IPS DF 6.9 (cell line): ENCODE data around the gene BHLHE23.

Experiments used
- DNase-seq: peaks from one replicate; pipeline ENCODE4 v3.0.0-alpha.2; 2013; ENCODE audit warnings: low read depth, low spot score
- H3K27ac ChIP-seq: one replicate; pipeline ENCODE4 v1.5.1; 2013; ENCODE audit warnings: low read length, control low read depth
- H3K27me3 ChIP-seq: 2 replicates; pipeline ENCODE4 v1.6.1; 2013; ENCODE audit warnings: mild to moderate bottlenecking, low read length; ENCODE audit not compliant: control insufficient read depth, insufficient read depth
- H3K36me3 ChIP-seq: 2 replicates; pipeline ENCODE4 v1.6.1; 2013; ENCODE audit warnings: low read length; ENCODE audit not compliant: control insufficient read depth, insufficient read depth
- H3K4me1 ChIP-seq: 2 replicates; pipeline ENCODE4 v1.6.1; 2013; ENCODE audit warnings: low read length; ENCODE audit not compliant: control insufficient read depth, insufficient read depth
- H3K4me3 ChIP-seq: 2 replicates; pipeline ENCODE4 v1.5.1; 2013; ENCODE audit warnings: mild to moderate bottlenecking, low read length
- H3K9me3 ChIP-seq: 2 replicates; pipeline ENCODE4 v1.6.1; 2013; ENCODE audit warnings: low read length, inconsistent platforms; ENCODE audit not compliant: control insufficient read depth, insufficient read depth
- WGBS: extraction: QIAGEN DNeasy Blood & Tissue Kit; methylation state at CpG from one replicate; pipeline ENCODE4 v1.1.7; 2013; ENCODE audit warnings: mixed read lengths, missing lambda C conversion rate; ENCODE audit not compliant: insufficient read length, insufficient coverage; 5-methylcytosine and 5-hydroxymethylcytosine counted together

The BHLHE23 gene

DNA sequence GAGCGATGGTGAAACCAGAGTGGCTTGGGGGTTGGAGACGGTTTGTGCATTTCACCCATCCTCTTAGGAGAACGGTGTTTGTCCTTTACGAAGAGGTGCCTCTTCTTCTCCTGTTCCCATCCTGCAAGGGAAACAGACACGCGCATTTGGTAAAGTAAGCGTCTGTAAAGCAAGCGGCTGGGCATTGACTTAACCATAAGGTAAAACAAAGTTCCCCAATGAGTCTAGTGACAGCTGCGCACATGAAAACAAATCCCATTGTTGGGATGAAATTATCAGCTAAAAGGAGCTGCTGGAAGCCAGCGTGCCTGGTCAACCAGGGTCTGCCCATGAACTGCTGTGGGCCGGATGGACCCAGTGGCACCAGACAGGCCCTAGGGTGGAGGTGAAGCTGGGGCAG, 5.8 kb downstream of the BHLHE23 start:
- Histone ChIP-seq H3K36me3 (no peaks in the 10 kb centered on the region), H3K4me1 (peaks cover 5% of the 10 kb centered on the region), H3K27me3 (peaks cover 26% of the 10 kb centered on the region), H3K27ac (no peak overlapping the region), H3K4me3 (no peak overlapping the region), H3K9me3 (no peaks in the 10 kb centered on the region)
- DNase-seq, result no peak
- WGBS, result no CpG with 5 or more reads among the region's 11 CpGs

DNA sequence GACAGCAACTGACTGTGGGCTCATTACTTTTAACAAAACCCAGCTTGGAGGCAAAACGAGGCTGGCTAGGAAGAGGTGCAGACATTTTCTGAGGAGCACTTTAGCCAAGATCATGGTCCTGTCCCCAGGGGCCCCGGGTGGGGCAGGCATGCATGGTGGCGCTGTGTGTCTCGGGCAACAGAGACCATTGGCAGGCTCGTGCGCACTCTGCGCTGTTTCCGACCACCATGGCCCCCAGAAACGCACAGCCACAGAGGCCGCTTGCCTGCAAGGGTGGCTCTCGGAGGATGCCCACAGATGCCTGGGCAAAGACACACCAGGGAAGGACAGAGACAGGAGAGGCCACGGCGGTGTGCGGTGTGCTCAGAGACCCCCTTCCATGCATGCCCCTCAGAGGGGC, 6.7 kb downstream of the BHLHE23 start:
- Histone ChIP-seq H3K4me1 (peaks cover 5% of the 10 kb centered on the region), H3K9me3 (no peaks in the 10 kb centered on the region), H3K27me3 (peaks cover 17% of the 10 kb centered on the region), H3K36me3 (no peaks in the 10 kb centered on the region), H3K4me3 (no peak overlapping the region), H3K27ac (no peak overlapping the region)
- no CpG with 5 or more reads among the region's 14 CpGs for WGBS
- DNase-seq, result no peak

DNA sequence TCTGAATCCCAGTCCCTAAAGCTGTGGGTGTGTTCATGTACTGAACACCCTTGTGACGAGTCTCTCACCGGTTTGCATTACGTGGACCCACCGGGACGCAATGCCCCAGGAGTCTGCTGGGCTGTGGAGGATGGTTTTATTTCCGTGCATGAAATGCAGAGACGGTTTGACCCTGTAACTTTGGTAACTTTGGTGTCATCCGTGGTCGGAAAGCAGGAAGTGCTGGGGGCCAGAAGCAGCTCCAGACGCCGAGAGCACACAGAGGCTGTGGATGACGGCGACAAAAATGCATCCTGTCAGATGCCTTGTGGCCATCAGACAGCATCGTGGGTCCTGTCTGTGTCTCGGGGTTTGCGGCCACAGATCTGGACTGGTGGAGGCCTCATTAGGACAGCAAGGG, 7.2 kb downstream of the BHLHE23 start:
- Histone ChIP-seq H3K4me3 (no peak overlapping the region), H3K36me3 (no peaks in the 10 kb centered on the region), H3K27me3 (peaks cover 12% of the 10 kb centered on the region), H3K4me1 (peaks cover 5% of the 10 kb centered on the region), H3K27ac (no peak overlapping the region), H3K9me3 (no peaks in the 10 kb centered on the region)
- DNase-seq, result no peak
- WGBS, result no CpG with 5 or more reads among the region's 16 CpGs

DNA sequence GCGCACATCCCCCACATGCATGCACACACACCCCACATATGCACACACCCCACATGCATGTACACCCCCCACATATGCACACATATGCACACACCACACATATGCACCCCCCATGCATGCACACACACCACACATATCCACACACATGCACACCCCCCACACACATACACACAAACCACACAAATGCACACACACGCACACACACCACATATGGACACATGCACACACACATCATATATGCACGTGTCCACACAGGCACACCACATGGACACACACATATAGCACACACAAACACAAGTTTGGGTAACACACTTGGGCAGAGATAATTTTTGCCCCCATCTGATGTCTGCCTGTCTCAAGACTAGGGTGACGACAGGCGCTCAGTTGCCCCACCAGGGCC, 8.3 kb downstream of the BHLHE23 start:
- Histone ChIP-seq H3K4me3 (no peak overlapping the region), H3K4me1 (peaks cover 1% of the 10 kb centered on the region; the same call in 1 of the 2 replicates), H3K27me3 (peaks cover 5% of the 10 kb centered on the region; the same call in 1 of the 2 replicates), H3K27ac (no peak overlapping the region), H3K9me3 (no peaks in the 10 kb centered on the region), H3K36me3 (no peaks in the 10 kb centered on the region)
- WGBS, result no CpG with 5 or more reads among the region's 5 CpGs
- DNase-seq, result no peak

DNA sequence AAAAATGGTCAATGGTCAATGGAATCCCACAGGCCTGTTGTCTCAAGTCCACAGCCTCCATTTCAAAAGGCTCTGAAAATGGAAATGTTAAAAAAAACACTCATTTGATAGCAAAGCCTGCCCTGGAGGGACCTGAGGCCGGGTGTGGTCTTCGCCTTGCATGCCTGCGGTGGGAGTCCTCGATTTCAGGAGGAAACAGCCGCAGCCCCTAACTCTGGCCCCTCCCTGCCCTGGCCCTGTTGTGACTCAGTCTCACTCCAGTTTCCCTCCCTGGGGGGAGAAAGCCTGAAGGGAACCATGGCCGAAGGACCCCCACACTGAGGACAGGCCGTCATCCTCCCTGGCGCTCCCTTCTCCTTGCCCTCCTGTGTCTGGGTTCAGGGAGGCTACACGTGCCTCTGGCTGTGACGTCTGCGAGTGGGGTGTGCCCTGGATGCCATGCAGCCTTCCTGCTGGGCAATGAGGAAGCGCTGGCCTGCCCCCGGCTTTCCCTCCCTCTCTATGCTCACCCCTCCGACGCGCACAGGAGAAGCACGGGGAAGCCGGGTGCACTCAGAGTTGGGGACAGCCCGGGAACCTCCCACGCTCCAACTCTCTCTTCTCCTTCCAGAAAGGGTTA, 9.2 kb downstream of the BHLHE23 start:
- DNase-seq, result no peak
- H3K4me3 ChIP-seq, result no peak overlapping the region
- no peaks in the 10 kb centered on the region for H3K36me3 ChIP-seq
- no peaks in the 10 kb centered on the region for H3K9me3 ChIP-seq
- WGBS, result no CpG with 5 or more reads among the region's 20 CpGs
- no peaks in the 10 kb centered on the region; the same call in 1 of the 2 replicates for H3K4me1 ChIP-seq
- H3K27ac ChIP-seq, result no peak overlapping the region
- peaks cover 1% of the 10 kb centered on the region; the same call in 1 of the 2 replicates for H3K27me3 ChIP-seq

DNA sequence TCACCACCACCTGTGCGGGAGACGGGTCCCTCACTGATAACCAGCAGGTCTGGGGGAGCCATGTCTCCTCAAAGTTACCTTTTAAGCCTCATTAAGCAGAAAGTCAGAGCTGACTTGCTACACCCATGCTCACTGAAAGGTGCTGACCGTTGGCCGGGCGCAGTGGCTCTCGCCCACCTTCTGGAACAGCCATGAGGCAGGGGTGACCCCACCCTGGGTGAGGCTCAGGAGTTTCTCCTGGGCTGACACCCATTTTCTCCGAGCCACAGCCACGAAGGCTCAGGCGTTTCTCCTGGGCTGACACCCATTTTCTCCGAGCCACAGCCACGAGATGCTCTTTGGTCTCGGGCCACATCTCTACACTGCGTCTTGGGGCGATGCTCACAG, 10.2 kb downstream of the BHLHE23 start:
- Histone ChIP-seq H3K27ac (no peak overlapping the region), H3K4me1 (no peaks in the 10 kb centered on the region; the same call in 1 of the 2 replicates), H3K27me3 (0 out of 2 replicates have a peak, but pooled peaks cover 1% of the 10 kb centered on the region), H3K9me3 (no peaks in the 10 kb centered on the region), H3K4me3 (no peak overlapping the region), H3K36me3 (no peaks in the 10 kb centered on the region)
- no peak for DNase-seq
- WGBS, result no CpG with 5 or more reads among the region's 14 CpGs

DNA sequence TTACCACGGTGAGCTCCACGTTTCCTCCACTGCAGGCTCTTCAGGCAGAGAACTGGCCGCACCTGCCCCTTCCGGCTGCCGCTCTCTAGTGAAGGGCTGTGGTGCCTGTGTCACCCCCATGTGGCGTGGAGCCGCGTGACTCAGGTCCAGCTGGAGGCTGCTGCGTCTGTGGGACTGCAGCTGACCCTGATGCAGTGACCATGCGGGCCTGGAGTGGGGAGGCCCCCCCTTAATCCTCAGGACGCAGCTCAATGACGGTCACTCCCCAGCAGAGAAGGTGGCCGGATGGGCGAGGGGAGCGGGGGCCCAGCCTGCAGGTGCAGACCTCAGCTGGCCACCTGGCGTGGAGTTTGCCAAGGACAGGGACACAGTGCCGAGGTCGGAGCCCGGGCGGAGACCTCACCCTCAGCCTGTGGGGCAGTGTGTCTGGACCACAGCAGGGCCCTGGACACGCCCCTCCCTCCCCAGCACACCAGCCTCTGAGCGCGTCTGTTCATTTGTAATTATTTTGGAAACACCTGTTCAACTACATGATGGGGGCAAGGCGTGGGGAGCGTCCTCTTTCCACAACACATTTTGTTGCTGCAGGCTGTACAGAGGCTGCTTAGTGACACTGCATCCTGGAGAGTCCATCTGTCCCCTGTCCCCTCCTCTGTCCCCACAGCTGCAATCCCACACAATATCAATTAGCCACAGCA, 10.7 kb downstream of the BHLHE23 start:
- no peaks in the 10 kb centered on the region for H3K36me3 ChIP-seq
- DNase-seq, result no peak
- no CpG with 5 or more reads among the region's 25 CpGs for WGBS
- H3K4me3 ChIP-seq, result no peak overlapping the region
- H3K4me1 ChIP-seq, result no peaks in the 10 kb centered on the region; the same call in 1 of the 2 replicates
- H3K27me3 ChIP-seq, result no peaks in the 10 kb centered on the region
- H3K27ac ChIP-seq, result no peak overlapping the region
- no peaks in the 10 kb centered on the region for H3K9me3 ChIP-seq

DNA sequence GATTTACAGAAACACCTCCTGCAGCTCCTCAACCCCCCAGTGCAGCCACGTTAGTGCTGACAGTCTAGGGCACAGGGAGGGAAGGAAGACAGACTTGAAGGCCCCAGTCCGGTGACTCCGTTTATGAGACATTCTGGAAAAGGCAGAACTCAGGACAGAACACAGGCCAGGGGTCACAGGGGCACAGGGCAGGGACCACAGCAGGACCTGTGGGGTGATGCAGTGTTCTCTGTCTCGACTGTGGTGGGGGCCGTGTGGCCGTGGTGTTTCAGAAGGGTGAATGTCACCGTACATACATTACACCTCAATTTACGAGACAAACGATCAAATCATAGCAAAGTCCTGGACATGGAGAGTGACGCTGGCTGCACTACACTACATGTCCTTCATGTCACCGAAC, 11.3 kb downstream of the BHLHE23 start:
- Histone ChIP-seq H3K27ac (no peak overlapping the region), H3K4me3 (no peak overlapping the region), H3K9me3 (no peaks in the 10 kb centered on the region), H3K4me1 (no peaks in the 10 kb centered on the region; the same call in 1 of the 2 replicates), H3K27me3 (no peaks in the 10 kb centered on the region), H3K36me3 (no peaks in the 10 kb centered on the region)
- DNase-seq, result no peak
- WGBS, result no CpG with 5 or more reads among the region's 11 CpGs

DNA sequence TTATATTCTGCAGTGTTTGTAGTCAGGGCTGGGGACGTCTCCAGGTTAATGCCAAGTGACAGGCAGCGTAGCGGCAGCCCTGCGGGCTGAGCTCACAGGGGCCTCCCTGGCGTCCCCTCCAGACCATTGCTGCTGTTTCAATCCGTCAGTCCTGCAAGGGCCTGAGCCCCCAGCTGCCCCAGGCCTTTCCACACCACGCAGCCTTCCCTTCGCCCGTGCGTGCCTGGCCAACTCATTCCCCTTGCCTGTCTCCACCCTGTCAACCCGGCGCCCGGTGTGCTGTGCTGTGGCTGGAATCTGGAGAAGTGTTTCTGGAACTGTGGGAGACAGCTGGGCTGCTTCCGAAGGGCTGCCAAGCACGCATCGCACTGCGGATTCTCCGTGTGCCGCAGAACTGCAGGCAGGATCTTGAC, 11.9 kb downstream of the BHLHE23 start:
- H3K4me1 ChIP-seq, result no peaks in the 10 kb centered on the region; the same call in 1 of the 2 replicates
- WGBS, result no CpG with 5 or more reads among the region's 19 CpGs
- no peak for DNase-seq
- H3K27me3 ChIP-seq, result no peaks in the 10 kb centered on the region
- H3K27ac ChIP-seq, result no peak overlapping the region
- H3K36me3 ChIP-seq, result no peaks in the 10 kb centered on the region
- no peaks in the 10 kb centered on the region for H3K9me3 ChIP-seq
- H3K4me3 ChIP-seq, result no peak overlapping the region

DNA sequence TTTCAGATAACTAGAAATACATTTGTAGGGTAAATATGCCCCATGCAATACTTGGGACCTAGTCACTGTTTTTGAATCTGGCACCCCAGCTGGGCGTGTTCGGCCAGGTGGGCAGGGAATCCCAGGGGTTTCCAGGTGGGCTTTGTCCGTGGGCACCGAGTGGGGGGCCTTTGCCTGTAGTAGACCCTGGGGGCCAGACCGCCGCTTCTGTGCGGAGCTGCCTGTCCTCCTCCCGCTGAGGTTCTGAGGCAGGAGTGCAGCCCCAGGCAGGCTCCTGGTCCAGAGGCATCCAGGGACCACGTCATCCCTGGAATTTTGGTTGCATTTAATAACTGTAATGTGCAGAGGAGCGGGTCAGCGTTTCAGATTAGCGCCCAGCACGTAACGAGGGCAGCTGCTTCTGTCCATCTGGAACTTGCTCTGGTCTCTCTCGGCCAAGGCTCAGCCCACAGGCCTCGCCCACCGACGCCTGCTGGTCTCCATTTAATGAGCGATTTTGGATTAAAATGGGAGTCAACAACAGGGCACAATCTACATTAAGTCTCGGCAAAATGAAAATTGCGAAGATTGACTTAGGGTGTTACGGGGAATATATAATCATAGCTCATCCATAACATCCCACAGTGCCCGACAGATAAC, 12.8 kb downstream of the BHLHE23 start:
- Histone ChIP-seq H3K9me3 (no peaks in the 10 kb centered on the region), H3K4me3 (no peak overlapping the region), H3K36me3 (no peaks in the 10 kb centered on the region), H3K27me3 (no peaks in the 10 kb centered on the region), H3K27ac (no peak overlapping the region), H3K4me1 (no peaks in the 10 kb centered on the region; the same call in 1 of the 2 replicates)
- no peak for DNase-seq
- no CpG with 5 or more reads among the region's 23 CpGs for WGBS
